Dendritic cell treated with granulocyte-macrophage colony-stimulating factor and Interleukin-4, amounts not matched to agents 40 ng/mL and 50 ng/mL, for 4 days (primary cell): ENCODE data around the gene RAB25.

Experiments
- H3K27ac Mint-ChIP-seq: one replicate; pipeline ENCODE4 v1.8.0; 2022; ENCODE audit warnings: mild to moderate bottlenecking, mixed read lengths
- H3K27me3 Mint-ChIP-seq: one replicate; pipeline ENCODE4 v1.8.0; 2022; ENCODE audit warnings: mild to moderate bottlenecking, mixed read lengths
- H3K36me3 Mint-ChIP-seq: one replicate; pipeline ENCODE4 v1.8.0; 2022; ENCODE audit warnings: low read depth, mixed read lengths
- H3K4me1 Mint-ChIP-seq: one replicate; pipeline ENCODE4 v1.8.0; 2022; ENCODE audit warnings: low read depth, mixed read lengths
- H3K4me3 Mint-ChIP-seq: one replicate; pipeline ENCODE4 v1.8.0; 2022; ENCODE audit warnings: mild to moderate bottlenecking, moderate library complexity, mixed read lengths
- H3K9me3 Mint-ChIP-seq: one replicate; pipeline ENCODE4 v1.8.0; 2022; ENCODE audit warnings: mixed read lengths
- intact Hi-C: fragments of 100-400 bp; cut with micrococcal nuclease; formaldehyde crosslinking; loops from one replicate; pipeline ENCODE4 v1.15.0; 2022

RAB25 gene

GRCh38 chr1:156104861-156105832, 44.2 kb downstream of the RAB25 start:
- H3K4me3 Mint-ChIP-seq = peak overlapping the region; percentile 58
- no peaks in the 10 kb centered on the region for H3K9me3 Mint-ChIP-seq
- intact Hi-C loops = no loop called here
- H3K27me3 Mint-ChIP-seq = peaks cover 49% of the 10 kb centered on the region
- H3K27ac Mint-ChIP-seq = peak overlapping the region; percentile 95
- H3K4me1 Mint-ChIP-seq = peaks cover 83% of the 10 kb centered on the region
- H3K36me3 Mint-ChIP-seq = peaks cover 28% of the 10 kb centered on the region

- no peaks in the 10 kb centered on the region for H3K9me3 Mint-ChIP-seq
- peak overlapping the region; percentile 33 for H3K4me3 Mint-ChIP-seq
- intact Hi-C loops = loop anchor here (1.0 kb wide), 2 partner anchors 7 to 20 kb away; partner anchors contain the start of gene LMNA
- H3K27ac Mint-ChIP-seq = peak overlapping the region; percentile 95
- H3K4me1 Mint-ChIP-seq = peaks cover 66% of the 10 kb centered on the region
- peaks cover 51% of the 10 kb centered on the region for H3K27me3 Mint-ChIP-seq
- peaks cover 20% of the 10 kb centered on the region for H3K36me3 Mint-ChIP-seq
Observed at GRCh38 chr1:156106624-156107488, 45.9 kb downstream of the RAB25 start.

GRCh38 chr1:156108057-156108456, 47.1 kb downstream of the RAB25 start:
- Mint-ChIP-seq H3K4me1 (peaks cover 63% of the 10 kb centered on the region), H3K27ac (peak overlapping the region; percentile 95), H3K27me3 (peaks cover 60% of the 10 kb centered on the region), H3K4me3 (no peak overlapping the region), H3K9me3 (no peaks in the 10 kb centered on the region), H3K36me3 (peaks cover 18% of the 10 kb centered on the region)
- intact Hi-C loops = no loop called here

DNA sequence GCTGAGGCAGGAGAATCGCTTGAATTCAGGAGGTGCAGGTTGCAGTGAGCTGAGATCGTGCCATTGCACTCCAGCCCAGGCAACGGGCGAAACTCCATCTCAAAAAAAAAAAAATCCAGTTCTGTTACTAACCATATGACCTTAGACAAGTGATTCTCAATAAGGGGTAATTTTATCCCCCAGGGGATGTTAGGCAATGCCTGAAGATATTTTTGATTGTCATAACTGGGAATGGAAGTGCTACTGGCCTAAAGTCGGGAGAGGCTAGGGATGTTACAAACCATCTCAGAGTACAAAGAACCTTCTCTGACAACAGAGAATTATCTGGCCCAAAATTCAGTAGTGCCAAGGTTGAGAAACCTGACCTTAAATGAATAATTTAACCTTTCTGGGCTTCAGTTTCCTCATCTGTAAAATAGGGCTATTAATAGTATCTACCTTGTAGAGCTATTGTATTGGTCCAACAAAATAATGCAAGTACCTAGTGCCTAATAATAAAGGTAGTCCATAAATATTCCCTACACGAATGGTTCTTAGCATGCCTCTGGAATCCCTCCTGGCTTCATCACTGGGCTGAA, 47.8 kb downstream of the RAB25 start:
- peaks cover 63% of the 10 kb centered on the region for H3K4me1 Mint-ChIP-seq
- peak overlapping the region; percentile 49 for H3K27ac Mint-ChIP-seq
- no peak overlapping the region for H3K4me3 Mint-ChIP-seq

GRCh38 chr1:156110252-156110651, 49.3 kb downstream of the RAB25 start:
- no peaks in the 10 kb centered on the region for H3K9me3 Mint-ChIP-seq
- peaks cover 56% of the 10 kb centered on the region for H3K27me3 Mint-ChIP-seq
- H3K36me3 Mint-ChIP-seq = peaks cover 21% of the 10 kb centered on the region
- no peak overlapping the region for H3K4me3 Mint-ChIP-seq
- intact Hi-C loops = no loop called here
- peaks cover 56% of the 10 kb centered on the region for H3K4me1 Mint-ChIP-seq
- no peak overlapping the region for H3K27ac Mint-ChIP-seq

More for the DNA sequence above, 47.8 kb downstream of the RAB25 start:
- Mint-ChIP-seq H3K36me3 (peaks cover 18% of the 10 kb centered on the region), H3K9me3 (no peaks in the 10 kb centered on the region), H3K27me3 (peaks cover 60% of the 10 kb centered on the region)
- intact Hi-C loops = no loop called here

DNA sequence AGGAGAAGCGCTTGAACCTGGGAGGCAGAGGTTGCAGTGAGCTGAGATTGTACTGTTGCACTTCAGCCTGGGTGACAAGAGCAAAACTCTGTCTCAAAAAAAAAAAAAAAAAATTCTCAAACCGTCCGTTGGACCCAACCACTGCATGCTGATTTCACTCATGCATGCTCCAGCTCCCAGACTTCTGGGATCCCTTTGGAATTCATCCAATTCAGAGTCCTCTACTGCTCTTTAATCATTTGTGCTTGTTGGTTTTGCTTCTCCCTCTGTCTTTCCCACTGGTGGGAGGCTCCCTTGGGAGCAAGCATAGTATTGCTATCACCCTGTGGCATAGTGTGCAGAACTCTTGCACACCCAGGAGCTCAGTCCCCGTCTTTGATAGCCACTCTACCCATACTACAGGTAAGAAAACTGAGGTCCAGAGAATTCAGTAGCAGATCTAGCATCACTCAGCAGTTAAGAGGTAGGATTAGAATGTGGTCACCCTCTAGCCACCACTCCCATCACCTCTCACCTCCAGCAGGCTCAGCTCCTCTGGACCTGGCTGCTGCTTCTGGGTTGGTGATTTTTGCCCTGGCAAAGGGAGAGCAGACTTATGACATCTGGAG, 50.5 kb downstream of the RAB25 start:
- peaks cover 48% of the 10 kb centered on the region for H3K4me1 Mint-ChIP-seq
- H3K36me3 Mint-ChIP-seq = peaks cover 33% of the 10 kb centered on the region
- H3K27me3 Mint-ChIP-seq = peaks cover 56% of the 10 kb centered on the region
- no peaks in the 10 kb centered on the region for H3K9me3 Mint-ChIP-seq
- H3K4me3 Mint-ChIP-seq = no peak overlapping the region
- intact Hi-C loops = no loop called here
- H3K27ac Mint-ChIP-seq = peak overlapping the region; percentile 71

DNA sequence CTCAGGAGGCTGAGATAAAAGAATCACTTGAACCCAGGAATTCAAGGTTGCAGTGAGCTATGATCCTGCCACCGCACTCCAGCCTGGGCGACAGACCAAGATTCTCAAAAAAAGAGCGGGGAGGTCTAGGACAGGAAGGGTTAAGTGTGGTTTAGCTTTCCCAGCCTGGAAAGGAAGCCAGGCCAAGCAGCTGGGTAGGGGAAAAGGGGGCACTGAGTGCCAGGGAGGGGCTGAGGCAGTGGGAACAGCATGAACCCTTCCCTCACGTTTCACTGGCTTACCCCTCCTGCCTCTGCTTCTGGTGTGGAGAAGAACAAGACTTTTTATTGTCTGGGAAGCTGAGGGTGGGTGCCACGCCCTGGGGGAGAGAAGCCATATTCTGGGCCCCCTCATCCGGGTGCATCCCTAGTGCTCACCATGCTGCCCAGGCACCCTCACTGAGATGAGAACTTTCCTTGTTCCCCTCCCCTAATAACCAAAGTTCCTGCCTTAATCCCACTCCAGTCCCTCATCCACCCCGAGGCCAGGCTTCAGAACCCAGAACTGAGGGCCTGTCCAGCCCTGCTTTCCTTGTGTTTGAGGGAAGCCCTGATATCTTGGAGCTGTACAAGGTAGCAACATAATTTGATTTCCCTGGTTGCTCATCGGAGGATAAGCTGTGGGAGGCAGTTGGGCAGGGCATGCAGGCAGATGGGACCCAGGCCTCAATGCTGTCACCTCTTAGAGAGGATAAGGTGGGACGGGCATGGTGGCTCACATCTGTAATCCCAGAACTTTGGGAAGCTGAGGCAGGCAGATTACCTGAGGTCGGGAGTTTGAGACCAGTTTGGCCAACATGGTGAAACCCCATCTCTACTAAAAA, 51.5 kb downstream of the RAB25 start:
- Mint-ChIP-seq H3K27ac (peak overlapping the region; percentile 71), H3K27me3 (peaks cover 50% of the 10 kb centered on the region), H3K4me3 (no peak overlapping the region), H3K36me3 (peaks cover 43% of the 10 kb centered on the region), H3K9me3 (no peaks in the 10 kb centered on the region), H3K4me1 (peaks cover 46% of the 10 kb centered on the region)
- intact Hi-C loops = no loop called here

DNA sequence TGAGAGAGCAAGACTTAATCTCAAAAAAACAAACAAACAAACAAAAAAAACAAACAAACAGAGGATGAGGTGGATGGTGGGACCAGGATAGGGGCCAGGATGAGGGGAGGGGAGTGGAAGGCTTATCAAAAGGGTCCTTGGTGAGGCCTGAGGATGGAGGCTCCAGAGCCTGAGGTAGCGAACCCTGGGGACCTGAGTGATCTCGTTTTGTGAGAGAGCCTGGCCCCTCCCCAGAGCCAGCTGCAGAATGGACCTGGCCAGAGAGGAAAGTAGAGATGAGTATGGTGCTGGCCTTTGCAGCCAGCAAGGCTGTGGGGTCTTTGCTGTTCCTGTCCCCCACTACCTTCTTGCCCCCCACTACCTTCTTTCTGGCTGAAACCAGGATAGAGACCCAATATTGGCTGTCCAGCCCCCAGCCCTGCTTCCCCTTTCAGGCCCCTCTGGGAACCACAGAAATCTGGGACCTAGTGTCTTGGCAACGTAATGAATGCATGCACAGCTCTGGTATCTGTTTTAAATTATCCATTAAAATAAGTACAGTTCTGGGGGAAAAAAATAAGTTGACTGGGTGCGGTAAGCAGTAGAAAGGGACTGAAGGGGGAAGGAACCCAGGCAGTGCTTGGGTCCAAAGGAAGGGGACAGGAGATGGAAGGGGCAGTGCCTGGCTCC, 52.5 kb downstream of the RAB25 start:
- H3K27me3 Mint-ChIP-seq = peaks cover 41% of the 10 kb centered on the region
- H3K9me3 Mint-ChIP-seq = no peaks in the 10 kb centered on the region
- peaks cover 53% of the 10 kb centered on the region for H3K36me3 Mint-ChIP-seq
- H3K4me1 Mint-ChIP-seq = peaks cover 53% of the 10 kb centered on the region
- H3K27ac Mint-ChIP-seq = peak overlapping the region; percentile 98
- intact Hi-C loops = no loop called here
- H3K4me3 Mint-ChIP-seq = no peak overlapping the region

GRCh38 chr1:156114101-156114918, 53.4 kb downstream of the RAB25 start, which contains the start of gene LMNA:
Gene LMNA, plus strand, starts transcription at chr1:156114711. Its CDS starts 208 bp downstream, at chr1:156114919.
- peak within 1 kb of the TSS; percentile 95 for H3K4me3 Mint-ChIP-seq
- H3K27me3 Mint-ChIP-seq = peaks cover 34% of the 10 kb centered on the region
- intact Hi-C loops = loop anchor here (1.0 kb wide), 1 partner anchor 8 kb away; no protein-coding TSS in a partner anchor
- peaks cover 58% of the 10 kb centered on the region for H3K4me1 Mint-ChIP-seq
- H3K9me3 Mint-ChIP-seq = no peaks in the 10 kb centered on the region
- peak within 1 kb of the TSS; percentile 98 for H3K27ac Mint-ChIP-seq
- peaks cover 55% of the 10 kb centered on the region for H3K36me3 Mint-ChIP-seq

GRCh38 chr1:156114919-156115513, 54.1 kb downstream of the RAB25 start:
- Mint-ChIP-seq H3K4me1 (peaks cover 62% of the 10 kb centered on the region), H3K27me3 (peaks cover 29% of the 10 kb centered on the region), H3K4me3 (peak overlapping the region; percentile 95), H3K9me3 (no peaks in the 10 kb centered on the region), H3K36me3 (peaks cover 54% of the 10 kb centered on the region), H3K27ac (peak overlapping the region; percentile 98)
- intact Hi-C loops = loop anchor here (1.0 kb wide), 1 partner anchor 9 kb away; no protein-coding TSS in a partner anchor
